RWPE2 (cell line): ENCODE results near the gene GRIN3B.
A peak's percentile ranks its signal among the peaks of the same experiment; 100 is the strongest.
"Not testable (repeated sequence)": the region's sequence is repeated elsewhere in the genome, so short reads cannot be mapped to it uniquely, and the experiment has no call there.

ENCODE experiments used
- ATAC-seq: fragments of 200-7000 bp; cut with Tn5 transposase; 3 replicates; pipeline ENCODE4 v1.9.1; 2021; ENCODE audit warnings: low read depth
- DNase-seq: peaks from one replicate; pipeline ENCODE4 v3.0.0-alpha.2; 2020; ENCODE audit warnings: low spot score
- H3K27ac ChIP-seq: fragments of 450-650 bp; 2 replicates; pipeline ENCODE4 v1.5.1; 2017; ENCODE audit warnings: mild to moderate bottlenecking; ENCODE audit not compliant: poor library complexity, severe bottlenecking
- H3K27me3 ChIP-seq: fragments of 250-450 bp; sonication (Bioruptor Pico); 2 replicates; pipeline ENCODE4 v1.5.1; 2021; ENCODE audit warnings: mild to moderate bottlenecking, moderate library complexity; ENCODE audit not compliant: insufficient read depth, poor library complexity, severe bottlenecking
- H3K36me3 ChIP-seq: fragments of 250-450 bp; sonication (Bioruptor Pico); 2 replicates; pipeline ENCODE4 v1.5.1; 2020; ENCODE audit warnings: low read depth, mild to moderate bottlenecking, moderate library complexity
- H3K4me1 ChIP-seq: fragments of 250-450 bp; sonication (Bioruptor Pico); 2 replicates; pipeline ENCODE4 v1.5.1; 2021; ENCODE audit warnings: mild to moderate bottlenecking, moderate library complexity; ENCODE audit not compliant: insufficient read depth, poor library complexity, severe bottlenecking
- H3K4me3 ChIP-seq: fragments of 250-450 bp; sonication (Bioruptor Pico); 2 replicates; pipeline ENCODE4 v1.5.1; 2021; ENCODE audit warnings: mild to moderate bottlenecking, moderate library complexity; ENCODE audit not compliant: severe bottlenecking
- H3K9me3 ChIP-seq: fragments of 250-450 bp; sonication (Bioruptor Pico); 2 replicates; pipeline ENCODE4 v1.5.1; 2021; ENCODE audit warnings: mild to moderate bottlenecking, moderate library complexity; ENCODE audit not compliant: severe bottlenecking
- TF ChIP-seq, protein P1 (sequence below): fragments of 450-650 bp; IDR thresholded peaks from one replicate; pipeline ENCODE4 v1.5.1; 2017; ENCODE audit warnings: mild to moderate bottlenecking, moderate library complexity; ENCODE audit not compliant: poor library complexity, severe bottlenecking

GRIN3B gene

DNA sequence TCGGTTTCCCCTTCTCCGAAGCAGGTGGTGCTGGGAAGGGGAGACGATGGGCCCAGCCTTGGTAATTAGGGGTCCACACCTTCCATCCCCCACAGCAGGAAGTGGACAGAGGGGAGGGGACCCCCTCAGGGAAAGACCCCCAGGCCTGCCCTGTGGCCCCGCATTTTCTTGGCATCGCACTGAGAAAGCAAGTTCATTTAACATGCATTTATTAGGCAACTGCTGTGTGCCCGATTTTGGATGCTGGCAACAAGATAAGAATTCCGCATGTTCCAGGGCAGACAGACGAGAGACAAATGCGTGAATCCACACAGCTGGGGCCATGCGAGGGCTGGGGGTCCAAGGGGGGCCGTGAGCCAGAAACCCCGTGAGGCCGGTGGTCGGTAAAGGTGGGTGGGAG lies 45.9 kb upstream of the GRIN3B start:
- no peaks in the 10 kb centered on the region for H3K36me3 ChIP-seq
- TF ChIP-seq, protein P1, sequence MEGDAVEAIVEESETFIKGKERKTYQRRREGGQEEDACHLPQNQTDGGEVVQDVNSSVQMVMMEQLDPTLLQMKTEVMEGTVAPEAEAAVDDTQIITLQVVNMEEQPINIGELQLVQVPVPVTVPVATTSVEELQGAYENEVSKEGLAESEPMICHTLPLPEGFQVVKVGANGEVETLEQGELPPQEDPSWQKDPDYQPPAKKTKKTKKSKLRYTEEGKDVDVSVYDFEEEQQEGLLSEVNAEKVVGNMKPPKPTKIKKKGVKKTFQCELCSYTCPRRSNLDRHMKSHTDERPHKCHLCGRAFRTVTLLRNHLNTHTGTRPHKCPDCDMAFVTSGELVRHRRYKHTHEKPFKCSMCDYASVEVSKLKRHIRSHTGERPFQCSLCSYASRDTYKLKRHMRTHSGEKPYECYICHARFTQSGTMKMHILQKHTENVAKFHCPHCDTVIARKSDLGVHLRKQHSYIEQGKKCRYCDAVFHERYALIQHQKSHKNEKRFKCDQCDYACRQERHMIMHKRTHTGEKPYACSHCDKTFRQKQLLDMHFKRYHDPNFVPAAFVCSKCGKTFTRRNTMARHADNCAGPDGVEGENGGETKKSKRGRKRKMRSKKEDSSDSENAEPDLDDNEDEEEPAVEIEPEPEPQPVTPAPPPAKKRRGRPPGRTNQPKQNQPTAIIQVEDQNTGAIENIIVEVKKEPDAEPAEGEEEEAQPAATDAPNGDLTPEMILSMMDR: no peak
- H3K4me1 ChIP-seq: peaks cover 24% of the 10 kb centered on the region
- H3K4me3 ChIP-seq: no peak overlapping the region
- no peak for ATAC-seq
- H3K9me3 ChIP-seq: no peaks in the 10 kb centered on the region
- no peak for DNase-seq
- H3K27me3 ChIP-seq: no peaks in the 10 kb centered on the region
- no peak overlapping the region for H3K27ac ChIP-seq

DNA sequence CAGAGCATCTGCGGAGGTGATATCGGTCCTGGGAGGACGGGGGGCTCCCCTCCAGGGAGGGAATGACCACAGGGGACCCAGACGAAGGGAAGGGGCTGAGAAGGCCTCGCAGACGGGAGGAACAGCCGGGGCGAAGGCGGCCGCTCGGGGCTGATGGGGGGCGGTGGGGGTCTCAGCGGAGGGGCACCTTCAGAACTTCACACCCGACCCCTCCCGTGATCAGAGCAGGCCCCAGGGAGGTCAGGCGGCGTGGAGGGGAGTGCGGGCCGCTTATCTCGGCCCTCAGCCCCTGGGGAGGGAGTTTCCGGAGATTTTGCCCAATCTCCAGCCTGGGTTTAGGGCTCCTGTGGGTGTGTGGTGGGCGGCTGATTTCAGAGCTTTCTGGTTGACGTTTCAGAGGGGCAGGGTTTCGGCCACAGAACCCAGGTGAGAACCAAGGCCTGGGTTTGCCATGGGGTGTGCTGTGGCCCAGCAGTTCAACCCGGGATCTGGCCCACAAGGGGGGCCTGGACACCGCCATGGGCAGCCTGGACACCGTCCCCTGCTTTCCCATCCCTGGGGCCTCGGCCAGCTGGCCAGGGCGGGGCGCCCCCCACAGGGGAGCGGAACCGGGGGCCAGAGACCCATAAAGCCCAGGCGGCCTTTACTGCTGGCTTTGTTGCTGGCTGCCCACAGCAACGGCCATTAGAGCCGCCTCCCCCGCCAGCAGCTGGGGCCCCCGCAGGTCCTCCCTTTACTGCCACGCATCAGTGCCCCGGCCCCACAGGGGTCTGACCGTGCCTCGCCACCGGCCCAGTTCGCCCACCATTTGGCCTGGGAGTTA lies 45.3 kb upstream of the GRIN3B start:
- ATAC-seq: no peak
- Histone ChIP-seq H3K36me3 (no peaks in the 10 kb centered on the region), H3K27me3 (no peaks in the 10 kb centered on the region), H3K4me1 (peaks cover 24% of the 10 kb centered on the region), H3K9me3 (no peaks in the 10 kb centered on the region), H3K4me3 (no peak overlapping the region), H3K27ac (no peak overlapping the region)
- DNase-seq: peak; percentile 45
- TF ChIP-seq, protein P1: no peak

DNA sequence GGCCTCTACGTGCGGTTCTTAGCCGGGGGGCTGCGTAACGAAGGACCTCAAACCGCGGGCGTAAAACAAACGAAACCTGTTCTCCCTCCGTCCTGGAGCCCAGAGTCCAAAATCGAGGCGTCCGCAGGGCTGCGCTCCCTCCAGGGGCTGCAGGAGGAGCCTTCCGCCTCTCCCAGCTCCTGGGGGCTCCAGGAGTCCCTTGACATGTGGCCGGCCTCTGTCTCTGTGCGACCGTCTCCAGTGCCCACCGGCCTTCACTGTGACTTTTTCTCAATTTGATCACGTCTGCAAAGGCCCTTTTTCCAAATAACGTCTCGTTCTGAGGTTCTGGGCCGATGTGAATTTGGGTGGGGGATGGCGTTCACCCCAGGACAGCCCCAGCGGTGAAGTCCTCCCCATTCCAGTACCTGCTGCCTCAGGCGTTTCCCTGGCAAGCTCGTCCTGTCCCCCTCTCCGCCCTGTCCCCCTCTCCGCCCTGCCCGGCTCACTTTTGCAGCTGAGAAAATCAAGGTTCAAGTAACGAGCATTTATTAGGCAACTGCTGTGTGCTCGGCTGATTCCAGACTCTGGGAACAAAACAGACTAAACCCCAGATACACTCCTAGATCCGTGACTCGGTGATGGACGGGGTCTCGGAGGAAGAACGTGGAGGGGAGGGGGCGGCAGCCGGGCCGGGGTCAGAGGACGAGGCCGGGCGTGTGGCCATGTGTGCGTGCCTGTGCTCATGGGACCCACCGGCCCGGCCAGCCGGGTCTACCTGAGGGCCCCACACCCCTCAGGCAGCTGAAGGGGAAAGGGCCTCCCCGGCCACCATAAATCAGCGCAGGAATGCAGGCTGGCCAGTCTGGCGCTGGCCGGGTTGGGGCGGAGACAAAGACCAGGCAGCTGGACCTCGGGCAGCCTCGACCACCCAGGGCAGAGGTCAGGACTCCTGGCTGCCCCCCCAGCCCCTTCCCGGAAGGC lies 44.1 kb upstream of the GRIN3B start:
- Histone ChIP-seq H3K27me3 (no peaks in the 10 kb centered on the region), H3K9me3 (no peaks in the 10 kb centered on the region), H3K36me3 (no peaks in the 10 kb centered on the region), H3K4me1 (peaks cover 24% of the 10 kb centered on the region), H3K4me3 (no peak overlapping the region), H3K27ac (peak overlapping the region; percentile 43)
- DNase-seq: peak; percentile 53
- ATAC-seq: no peak
- TF ChIP-seq, protein P1: no peak

DNA sequence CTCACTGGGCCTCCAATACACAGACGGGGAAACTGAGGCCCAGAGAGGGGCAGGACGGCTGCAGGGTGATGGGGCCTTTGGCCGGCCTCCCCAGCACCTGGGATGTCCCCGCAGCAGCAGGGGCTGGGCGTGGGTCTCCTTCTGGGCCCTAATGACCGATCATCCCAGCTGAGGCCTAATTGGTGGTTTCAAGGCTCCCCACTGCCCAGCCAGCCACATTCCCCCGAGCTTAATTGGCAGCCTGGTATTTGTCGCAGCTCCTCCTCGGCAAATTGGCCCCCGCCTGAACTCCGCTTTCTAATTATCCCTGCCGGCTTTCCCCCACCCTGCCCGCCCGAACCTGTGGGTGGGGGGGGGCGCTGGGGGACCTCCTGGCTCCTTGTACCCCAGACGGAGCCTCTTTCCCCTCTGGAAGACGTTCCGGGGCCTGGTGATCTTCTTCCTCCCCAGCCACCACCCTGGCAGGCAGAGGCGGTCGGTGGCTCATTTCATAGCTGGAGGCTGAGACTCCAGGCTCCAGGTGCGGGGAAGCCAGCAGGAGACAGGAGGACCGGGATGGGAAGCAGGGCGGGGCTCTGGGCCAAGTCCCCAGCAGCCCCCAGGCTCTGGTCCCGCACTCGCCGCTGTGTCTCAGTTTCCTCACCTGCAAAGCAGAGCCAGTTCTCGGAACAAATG lies 43.3 kb upstream of the GRIN3B start:
- Histone ChIP-seq H3K27me3 (no peaks in the 10 kb centered on the region), H3K27ac (peak overlapping the region; percentile 43), H3K9me3 (no peaks in the 10 kb centered on the region), H3K36me3 (no peaks in the 10 kb centered on the region), H3K4me1 (peaks cover 24% of the 10 kb centered on the region), H3K4me3 (no peak overlapping the region)
- ATAC-seq (0 out of 3 replicates have a peak, but pooled peaks have one; percentile 29), DNase-seq (peak; percentile 45)
- TF ChIP-seq, protein P1: no peak

DNA sequence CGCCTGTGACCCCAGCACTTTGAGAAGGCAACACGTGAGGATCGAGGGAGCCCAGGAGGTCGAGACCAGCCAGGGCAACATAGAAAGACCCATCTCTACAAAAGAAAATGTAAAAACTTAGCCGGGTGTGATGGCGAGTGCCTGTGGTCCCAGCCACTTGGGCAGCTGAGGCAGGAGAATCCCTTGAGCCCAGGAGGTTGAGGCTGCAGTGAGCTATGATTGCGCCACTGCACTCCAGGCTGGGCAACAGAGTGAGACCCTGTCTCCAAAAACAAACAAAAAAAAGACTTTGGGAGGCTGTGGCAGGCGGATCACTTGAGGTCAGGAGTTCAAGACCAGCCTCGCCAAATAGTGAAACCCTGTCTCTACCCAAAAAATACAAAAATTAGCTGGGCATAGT lies 42.6 kb upstream of the GRIN3B start:
- not testable (repeated sequence) for DNase-seq, H3K36me3 ChIP-seq, ATAC-seq, H3K4me3 ChIP-seq, H3K9me3 ChIP-seq, H3K27me3 ChIP-seq
- H3K4me1 ChIP-seq: peaks cover 22% of the 10 kb centered on the region
- peak overlapping the region; percentile 43 for H3K27ac ChIP-seq
